Measurements from ENCODE around the gene KCNG1.

KCNG1 gene

GRCh38 chr20:51004305-51004727 lies 18.6 kb downstream of the KCNG1 start:
- Histone ChIP-seq H3K27ac (no peak overlapping the region), H3K36me3 (no peaks in the 10 kb centered on the region), H3K27me3 (peaks cover 28% of the 10 kb centered on the region), H3K4me3 (ENCODE audit: low read depth in 1 of 2, low read length in 1 of 2) (no peak overlapping the region), H3K4me1 (ENCODE audit: control insufficient read depth in 1 of 2, insufficient read depth in 1 of 2, low read depth in 1 of 2, low read length in 1 of 2) (no peaks in the 10 kb centered on the region), H3K9me3 (no peaks in the 10 kb centered on the region)
- no peak for TF ChIP-seq CTCF (IDR thresholded peaks at IDR 0.05)

GRCh38 chr20:51003753-51004152 lies 19.2 kb downstream of the KCNG1 start:
- Histone ChIP-seq H3K27ac (no peak overlapping the region), H3K36me3 (no peaks in the 10 kb centered on the region), H3K4me3 (ENCODE audit: low read depth in 1 of 2, low read length in 1 of 2) (no peak overlapping the region), H3K9me3 (no peaks in the 10 kb centered on the region), H3K27me3 (peaks cover 26% of the 10 kb centered on the region), H3K4me1 (ENCODE audit: control insufficient read depth in 1 of 2, insufficient read depth in 1 of 2, low read depth in 1 of 2, low read length in 1 of 2) (no peaks in the 10 kb centered on the region)
- no peak for TF ChIP-seq CTCF (IDR thresholded peaks at IDR 0.05)

- peaks cover 25% of the 10 kb centered on the region for H3K27me3 ChIP-seq
- H3K9me3 ChIP-seq: no peaks in the 10 kb centered on the region
- TF ChIP-seq CTCF (IDR thresholded peaks at IDR 0.05): no peak
- no peaks in the 10 kb centered on the region for H3K36me3 ChIP-seq
- H3K4me3 ChIP-seq (ENCODE audit: low read depth in 1 of 2, low read length in 1 of 2): no peak overlapping the region
- no peak overlapping the region for H3K27ac ChIP-seq
- H3K4me1 ChIP-seq (ENCODE audit: control insufficient read depth in 1 of 2, insufficient read depth in 1 of 2, low read depth in 1 of 2, low read length in 1 of 2): no peaks in the 10 kb centered on the region
These were observed 20.3 kb downstream of the KCNG1 start for GRCh38 chr20:51002633-51003032.

- TF ChIP-seq CTCF (IDR thresholded peaks at IDR 0.05): no peak
- H3K4me1 ChIP-seq (ENCODE audit: control insufficient read depth in 1 of 2, insufficient read depth in 1 of 2, low read depth in 1 of 2, low read length in 1 of 2): no peaks in the 10 kb centered on the region
These were observed 21.3 kb downstream of the KCNG1 start for GRCh38 chr20:51001430-51002265.

GRCh38 chr20:50999355-50999754 lies 23.6 kb downstream of the KCNG1 start:
- Histone ChIP-seq H3K4me3 (ENCODE audit: low read depth in 1 of 2, low read length in 1 of 2) (no peak overlapping the region), H3K27me3 (peaks cover 32% of the 10 kb centered on the region), H3K4me1 (ENCODE audit: control insufficient read depth in 1 of 2, insufficient read depth in 1 of 2, low read depth in 1 of 2, low read length in 1 of 2) (no peaks in the 10 kb centered on the region), H3K9me3 (no peaks in the 10 kb centered on the region), H3K27ac (no peak overlapping the region), H3K36me3 (no peaks in the 10 kb centered on the region)
- TF ChIP-seq CTCF (IDR thresholded peaks at IDR 0.05): no peak

More at GRCh38 chr20:51001430-51002265, 21.3 kb downstream of the KCNG1 start:
- no peak overlapping the region for H3K27ac ChIP-seq
- no peak overlapping the region for H3K4me3 ChIP-seq (ENCODE audit: low read depth in 1 of 2, low read length in 1 of 2)
- peaks cover 32% of the 10 kb centered on the region for H3K27me3 ChIP-seq
- H3K9me3 ChIP-seq: no peaks in the 10 kb centered on the region
- H3K36me3 ChIP-seq: no peaks in the 10 kb centered on the region

All from neutrophil (primary cell).